Measurements from ENCODE around the gene PLCB4.

The PLCB4 gene

GRCh38 chr20:9136114-9136513, 67.2 kb downstream of the PLCB4 start:
- no peak for DNase-seq (ENCODE audit: low read depth)
- TF ChIP-seq, protein P1, sequence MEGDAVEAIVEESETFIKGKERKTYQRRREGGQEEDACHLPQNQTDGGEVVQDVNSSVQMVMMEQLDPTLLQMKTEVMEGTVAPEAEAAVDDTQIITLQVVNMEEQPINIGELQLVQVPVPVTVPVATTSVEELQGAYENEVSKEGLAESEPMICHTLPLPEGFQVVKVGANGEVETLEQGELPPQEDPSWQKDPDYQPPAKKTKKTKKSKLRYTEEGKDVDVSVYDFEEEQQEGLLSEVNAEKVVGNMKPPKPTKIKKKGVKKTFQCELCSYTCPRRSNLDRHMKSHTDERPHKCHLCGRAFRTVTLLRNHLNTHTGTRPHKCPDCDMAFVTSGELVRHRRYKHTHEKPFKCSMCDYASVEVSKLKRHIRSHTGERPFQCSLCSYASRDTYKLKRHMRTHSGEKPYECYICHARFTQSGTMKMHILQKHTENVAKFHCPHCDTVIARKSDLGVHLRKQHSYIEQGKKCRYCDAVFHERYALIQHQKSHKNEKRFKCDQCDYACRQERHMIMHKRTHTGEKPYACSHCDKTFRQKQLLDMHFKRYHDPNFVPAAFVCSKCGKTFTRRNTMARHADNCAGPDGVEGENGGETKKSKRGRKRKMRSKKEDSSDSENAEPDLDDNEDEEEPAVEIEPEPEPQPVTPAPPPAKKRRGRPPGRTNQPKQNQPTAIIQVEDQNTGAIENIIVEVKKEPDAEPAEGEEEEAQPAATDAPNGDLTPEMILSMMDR (conservative IDR thresholded peaks at IDR 0.05; ENCODE audit: low read depth, low read length): no peak
- H3K4me3 ChIP-seq (ENCODE audit: low read depth, low read length): no peak overlapping the region

- no peak for DNase-seq (ENCODE audit: low read depth)
- H3K4me3 ChIP-seq (ENCODE audit: low read depth, low read length): no peak overlapping the region
- TF ChIP-seq, protein P1 (conservative IDR thresholded peaks at IDR 0.05; ENCODE audit: low read depth, low read length): no peak
Measured at GRCh38 chr20:9137001-9137400, 68.1 kb downstream of the PLCB4 start.

DNA sequence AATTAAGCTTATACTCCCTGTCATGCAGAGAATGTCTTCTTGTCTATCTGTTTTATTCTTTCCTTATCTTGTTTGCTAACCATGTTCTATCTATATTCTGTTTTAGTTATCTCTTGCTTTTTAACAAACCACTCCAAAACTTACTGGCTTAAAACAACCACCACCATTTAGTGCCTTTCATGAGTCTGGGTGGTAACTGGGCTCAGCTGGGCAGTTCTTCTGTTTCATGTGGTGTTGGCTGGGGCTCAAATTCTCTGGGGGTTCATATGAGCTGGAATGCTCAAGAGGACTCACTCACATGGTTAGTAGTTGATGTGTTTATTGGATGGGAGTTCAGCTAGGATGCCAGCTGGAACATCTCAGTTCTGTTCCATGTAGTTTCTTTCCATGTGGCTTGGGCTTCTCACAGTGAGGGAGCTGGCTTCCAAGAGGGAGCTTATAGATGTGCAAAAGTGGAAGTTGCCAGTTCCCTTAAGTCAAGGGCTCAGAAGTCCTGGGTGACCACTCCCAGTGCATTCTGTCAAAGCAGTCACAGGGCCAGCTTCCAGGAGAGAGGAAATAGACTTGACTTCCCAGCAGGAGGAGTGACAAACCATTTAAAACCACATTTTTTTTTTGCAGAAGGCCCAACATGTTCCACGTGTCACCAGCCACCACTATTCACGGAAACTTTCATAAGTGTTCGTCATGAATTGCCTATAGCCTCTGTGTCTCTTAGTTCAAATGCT, 70.4 kb downstream of the PLCB4 start:
- TF ChIP-seq, protein P1 (conservative IDR thresholded peaks at IDR 0.05; ENCODE audit: low read depth, low read length): no peak
- no peak for DNase-seq (ENCODE audit: low read depth)
- no peak overlapping the region for H3K4me3 ChIP-seq (ENCODE audit: low read depth, low read length)

DNA sequence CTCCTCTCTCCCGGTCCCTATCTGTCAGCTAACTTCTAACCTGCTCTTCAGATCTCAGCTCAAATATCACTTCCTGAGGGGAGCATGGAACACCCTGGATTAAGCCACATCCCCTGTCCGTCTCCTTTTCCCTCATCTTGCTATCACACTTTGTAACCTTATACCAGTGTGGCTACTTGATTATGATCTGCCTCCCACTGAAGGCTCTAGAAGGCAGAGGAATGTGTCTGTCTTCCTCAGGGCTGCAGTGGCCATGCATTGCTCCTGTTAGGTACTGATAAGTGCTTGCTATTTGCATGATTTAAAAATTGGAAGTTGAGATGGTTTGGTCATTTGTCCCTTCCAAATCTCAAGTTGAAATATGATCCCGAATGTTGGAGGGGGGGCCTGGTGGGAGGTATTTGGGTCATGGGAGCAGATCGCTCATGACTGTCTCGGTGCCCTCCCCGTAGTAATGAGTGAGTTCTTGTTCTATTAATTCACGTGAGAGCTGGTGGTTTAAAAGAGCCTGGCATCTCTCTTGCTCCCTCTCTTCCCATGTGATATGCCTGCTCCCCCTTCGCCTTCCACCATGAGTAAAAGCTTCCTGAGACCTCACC, 71.4 kb downstream of the PLCB4 start:
- no peak overlapping the region for H3K4me3 ChIP-seq (ENCODE audit: low read depth, low read length)
- no peak for DNase-seq (ENCODE audit: low read depth)
- TF ChIP-seq, protein P1 (conservative IDR thresholded peaks at IDR 0.05; ENCODE audit: low read depth, low read length): no peak

DNA sequence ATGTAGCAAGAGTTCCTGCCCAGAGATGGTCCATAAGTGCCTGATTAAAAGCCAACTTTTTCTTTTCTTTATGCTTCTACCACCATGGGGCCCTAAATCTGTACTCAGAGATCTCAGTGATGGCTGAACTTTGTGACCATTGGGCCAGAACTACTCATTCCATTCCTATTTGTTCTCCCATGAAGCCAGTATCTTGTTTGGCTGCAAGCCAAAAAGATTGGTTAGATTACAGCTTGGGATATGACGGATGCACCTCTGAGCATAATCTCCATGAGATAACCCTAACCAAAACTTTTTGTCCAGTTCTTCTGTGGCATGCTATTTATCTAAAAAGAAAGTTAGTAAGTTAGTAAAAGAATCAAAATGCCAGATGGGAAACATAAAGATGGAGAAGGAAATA, 72.2 kb downstream of the PLCB4 start:
- TF ChIP-seq, protein P1 (conservative IDR thresholded peaks at IDR 0.05; ENCODE audit: low read depth, low read length): no peak
- no peak for DNase-seq (ENCODE audit: low read depth)
- no peak overlapping the region for H3K4me3 ChIP-seq (ENCODE audit: low read depth, low read length)

DNA sequence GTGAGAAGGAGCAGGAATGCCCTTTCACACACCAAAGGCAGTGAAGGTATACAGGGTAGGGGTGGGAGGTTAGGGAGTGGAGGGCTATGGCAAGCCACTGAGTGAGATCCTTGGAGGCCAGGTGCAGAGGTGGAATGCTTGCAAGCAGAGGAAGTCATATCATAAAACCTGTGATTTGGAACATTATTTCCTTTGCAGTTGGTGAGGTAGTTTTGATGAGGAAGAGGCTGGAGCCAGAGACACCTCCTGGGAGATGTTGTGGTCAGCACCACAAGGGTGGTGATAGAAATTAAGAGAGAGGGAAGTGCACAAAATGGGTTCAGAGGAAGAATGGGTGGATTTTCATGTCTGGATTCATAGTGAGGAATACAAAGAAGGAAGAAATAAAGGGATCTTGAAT, 73.0 kb downstream of the PLCB4 start:
- no peak overlapping the region for H3K4me3 ChIP-seq (ENCODE audit: low read depth, low read length)
- TF ChIP-seq, protein P1 (conservative IDR thresholded peaks at IDR 0.05; ENCODE audit: low read depth, low read length): no peak
- no peak for DNase-seq (ENCODE audit: low read depth)

- H3K4me3 ChIP-seq (ENCODE audit: low read depth, low read length): no peak overlapping the region
- no peak for DNase-seq (ENCODE audit: low read depth)
- TF ChIP-seq, protein P1 (conservative IDR thresholded peaks at IDR 0.05; ENCODE audit: low read depth, low read length): no peak
Measured at GRCh38 chr20:9142809-9143208, 73.9 kb downstream of the PLCB4 start.

Measured in choroid plexus epithelial cell (primary cell).